Hematopoietic multipotent progenitor cell treated with erythropoietin and hydrocortisone succinate and interleukin-3 and kit ligand, for 8 days (in vitro differentiated cells): ENCODE data around the gene WDR5.
A peak's percentile ranks its signal among the peaks of the same experiment; 100 is the strongest.

Experiments
- DNase-seq: peaks from one replicate; pipeline ENCODE4 v3.0.0-alpha.2; 2015

WDR5 gene

DNA sequence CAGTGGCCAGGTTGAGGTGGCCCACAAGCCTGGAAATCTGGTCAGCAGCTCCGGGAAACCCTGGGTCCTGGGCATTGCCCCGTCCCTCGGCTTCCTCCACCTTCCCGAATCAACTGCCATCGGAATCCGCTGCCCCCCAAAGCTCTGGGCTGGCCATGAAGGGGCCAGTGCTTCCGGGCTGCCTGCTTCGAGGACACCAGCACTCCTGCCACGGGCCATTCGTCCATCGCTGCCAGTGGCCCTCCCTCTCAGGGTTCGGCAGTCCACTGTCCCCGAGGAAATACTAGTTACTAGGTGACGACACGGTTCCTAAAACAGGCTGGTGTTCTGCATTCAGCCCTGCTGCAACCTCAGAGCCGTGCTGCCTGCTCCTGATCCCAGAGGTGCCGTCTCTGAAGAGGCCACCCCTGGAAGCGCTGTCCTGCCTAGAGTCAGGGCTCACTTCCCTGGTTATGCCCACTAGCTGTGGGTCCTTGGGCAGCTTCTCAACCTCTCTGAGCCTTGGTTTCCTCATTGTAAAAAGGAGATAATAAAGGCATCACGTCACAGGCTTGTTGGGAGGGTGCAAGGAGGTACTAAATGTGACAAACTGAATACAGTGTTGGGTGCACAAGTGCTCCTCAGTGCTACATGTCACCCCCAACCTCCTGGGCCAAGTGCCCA, 3.5 kb upstream of the WDR5 start:
- no peak for DNase-seq

DNA sequence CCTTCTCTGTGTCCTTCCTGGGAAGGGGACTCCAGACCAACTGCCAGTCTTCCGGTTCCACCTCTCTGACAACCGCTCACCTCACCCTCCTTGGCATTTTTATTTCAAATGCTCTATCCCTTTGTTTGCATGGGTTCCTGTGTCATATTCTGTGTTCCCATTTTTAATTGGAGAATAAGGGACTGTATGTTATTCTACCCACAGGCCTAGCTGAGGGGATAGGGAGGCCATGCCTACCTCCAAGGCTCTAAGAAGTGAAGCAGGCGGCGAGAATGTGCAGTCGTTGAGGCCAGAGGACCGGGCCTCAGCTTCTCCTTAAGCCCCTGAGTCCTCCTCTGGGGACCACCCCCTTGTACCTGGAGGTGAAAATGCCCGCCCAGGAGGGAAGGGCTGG, 936 bp upstream of the WDR5 start:
- DNase-seq = peak; percentile 57

DNA sequence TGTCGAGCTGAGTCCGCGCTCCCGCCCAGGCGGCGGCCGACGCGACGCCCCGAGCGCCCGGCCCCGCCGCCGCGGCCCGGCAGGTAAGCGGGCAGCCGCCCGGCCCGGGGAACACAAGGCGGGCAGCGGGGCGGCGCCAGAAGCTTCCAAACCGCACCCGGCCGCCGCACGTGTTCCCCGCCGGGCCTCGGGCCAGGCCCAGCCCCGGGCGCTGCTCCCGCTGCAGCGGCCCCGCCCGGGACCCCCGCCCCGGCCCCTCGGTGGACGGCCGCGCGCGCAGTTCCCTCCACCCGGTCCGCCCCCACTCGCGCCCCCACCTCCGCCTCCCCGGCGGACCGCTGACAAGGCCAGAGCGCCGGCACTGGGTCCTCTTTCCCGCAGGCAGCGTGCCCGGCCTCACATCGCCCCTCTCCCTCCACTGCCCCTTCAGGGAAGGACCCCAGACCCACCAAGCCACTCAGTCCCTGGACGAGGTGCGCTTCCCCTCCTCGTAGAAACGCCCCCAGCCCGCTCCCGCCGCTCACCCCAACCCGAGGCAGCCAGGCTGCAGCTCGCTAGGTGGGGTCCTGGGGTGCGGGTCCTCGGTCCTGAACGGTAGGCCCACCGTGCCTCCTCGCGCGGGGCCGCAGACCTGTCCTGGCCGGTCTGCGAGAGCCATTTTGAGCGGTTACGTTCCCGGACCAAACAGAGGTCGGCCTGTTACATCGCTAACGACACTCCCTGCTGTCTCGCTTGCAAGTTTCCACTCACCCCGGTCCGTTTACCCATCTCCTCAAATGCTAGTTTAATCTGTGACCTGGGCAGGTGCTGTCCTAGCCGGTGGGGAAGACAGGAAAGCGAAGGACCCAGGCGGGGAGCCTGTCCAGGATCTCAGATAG, 475 bp downstream of the WDR5 start:
- DNase-seq = peak; percentile 35

DNA sequence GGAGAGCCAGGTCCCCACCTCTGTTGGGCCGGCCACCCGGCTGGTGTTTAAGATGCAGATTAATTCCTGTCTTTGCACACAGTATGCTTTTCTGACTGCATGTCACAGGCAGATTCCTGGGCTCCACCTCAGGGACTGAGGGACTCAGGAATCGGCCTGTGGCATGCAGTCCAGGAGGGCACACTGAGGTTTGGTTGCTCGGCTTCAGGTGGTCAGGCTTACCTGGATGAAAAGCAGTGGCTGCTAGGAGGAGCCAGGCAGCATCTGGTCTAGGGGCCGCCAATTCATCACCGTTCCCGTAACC, 1.1 kb downstream of the WDR5 start:
- DNase-seq = no peak

DNA sequence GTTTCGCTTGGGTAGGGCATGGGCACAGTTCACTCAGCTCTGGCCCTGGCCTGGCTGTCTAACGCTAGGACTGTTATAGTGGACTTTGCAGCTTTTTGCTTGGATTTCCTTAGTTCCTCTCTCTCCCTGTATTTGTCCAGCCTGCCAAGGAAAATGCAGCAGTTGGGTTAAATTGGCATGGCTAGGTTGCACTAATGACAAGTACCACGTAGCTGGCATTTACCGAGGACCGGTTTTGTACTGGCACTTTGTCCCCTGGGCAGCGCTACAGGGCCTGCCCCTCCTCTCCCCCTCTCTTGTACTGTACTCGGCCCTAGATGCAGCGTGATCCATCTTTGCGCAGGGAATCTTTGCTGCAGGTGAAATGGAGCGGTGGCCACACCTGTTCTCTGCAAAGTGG, 2.4 kb downstream of the WDR5 start:
- DNase-seq = no peak

DNA sequence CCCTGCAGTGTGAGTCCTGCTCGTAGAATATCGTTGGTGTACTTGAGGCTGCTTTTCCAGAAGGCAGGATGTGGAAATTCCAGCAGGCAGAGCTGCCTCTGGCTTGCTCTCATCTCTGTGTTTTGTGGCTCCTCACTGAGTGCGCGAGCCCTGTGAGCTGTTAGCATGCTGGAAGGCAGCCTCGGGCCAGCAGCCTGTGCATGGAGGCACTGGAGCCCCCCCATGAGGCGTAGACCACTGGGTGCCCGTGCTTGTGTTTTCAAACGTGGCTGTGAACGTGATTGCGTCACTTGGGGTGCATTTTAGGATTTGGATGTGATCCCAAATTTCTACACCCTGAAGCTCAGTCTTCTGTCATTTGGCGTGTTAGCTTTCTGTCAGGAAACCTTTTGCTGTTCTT, 3.2 kb downstream of the WDR5 start:
- no peak for DNase-seq

DNA sequence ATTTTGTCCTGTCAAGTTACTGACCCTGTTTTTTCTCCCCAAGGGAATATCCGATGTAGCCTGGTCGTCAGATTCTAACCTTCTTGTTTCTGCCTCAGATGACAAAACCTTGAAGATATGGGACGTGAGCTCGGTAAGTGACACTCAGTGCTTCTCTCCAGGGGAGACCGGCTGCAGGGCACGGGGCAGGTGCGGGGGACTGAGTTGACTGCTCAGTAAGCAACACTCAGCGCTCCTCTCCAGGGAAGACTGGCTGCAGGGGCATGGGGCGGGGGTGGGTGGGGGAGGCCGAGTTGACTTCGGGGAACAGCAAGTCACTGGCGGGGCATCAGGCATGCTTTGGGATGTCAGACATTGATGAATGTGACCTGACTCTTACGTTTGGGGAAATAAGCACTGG, 6.0 kb downstream of the WDR5 start:
- no peak for DNase-seq

DNA sequence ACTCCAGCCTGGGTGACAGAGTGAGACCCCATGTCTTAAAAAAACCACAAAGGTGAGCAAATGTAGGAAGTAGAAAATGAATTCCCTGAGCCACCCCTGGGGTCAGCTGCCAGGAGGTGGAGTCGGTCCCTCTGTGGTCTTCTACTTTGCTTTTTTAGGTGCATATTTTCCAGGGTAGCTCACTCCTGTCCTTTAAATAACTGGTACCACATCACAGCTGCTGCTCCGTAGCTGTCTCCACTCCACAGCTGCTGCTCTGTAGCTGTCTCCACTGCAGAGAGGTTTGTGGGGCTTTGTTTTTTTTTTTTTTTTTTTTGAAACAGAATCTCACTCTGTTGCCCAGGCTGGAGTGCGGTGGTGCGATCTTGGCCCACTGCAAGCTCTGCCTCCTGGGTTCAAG, 8.9 kb downstream of the WDR5 start:
- no peak for DNase-seq

DNA sequence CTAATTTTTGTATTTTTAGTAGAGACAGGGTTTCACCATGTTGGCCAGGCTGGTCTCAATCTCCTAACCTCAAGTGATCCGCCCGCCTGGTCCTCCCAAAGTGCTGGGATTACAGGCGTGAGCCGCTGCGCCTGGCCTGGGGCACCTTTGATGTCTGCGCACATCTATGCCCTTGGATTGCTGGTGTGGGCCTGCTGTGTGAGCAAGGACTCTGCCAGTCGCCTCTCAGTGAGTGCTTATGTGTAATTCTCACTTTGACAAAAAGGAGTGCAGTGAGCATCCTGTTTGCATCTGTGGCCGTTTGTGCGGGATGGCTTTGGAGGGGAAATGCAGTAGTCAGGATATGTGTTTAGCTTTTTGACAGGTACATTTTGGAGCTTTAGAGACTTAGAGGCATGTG, 9.4 kb downstream of the WDR5 start:
- no peak for DNase-seq

DNA sequence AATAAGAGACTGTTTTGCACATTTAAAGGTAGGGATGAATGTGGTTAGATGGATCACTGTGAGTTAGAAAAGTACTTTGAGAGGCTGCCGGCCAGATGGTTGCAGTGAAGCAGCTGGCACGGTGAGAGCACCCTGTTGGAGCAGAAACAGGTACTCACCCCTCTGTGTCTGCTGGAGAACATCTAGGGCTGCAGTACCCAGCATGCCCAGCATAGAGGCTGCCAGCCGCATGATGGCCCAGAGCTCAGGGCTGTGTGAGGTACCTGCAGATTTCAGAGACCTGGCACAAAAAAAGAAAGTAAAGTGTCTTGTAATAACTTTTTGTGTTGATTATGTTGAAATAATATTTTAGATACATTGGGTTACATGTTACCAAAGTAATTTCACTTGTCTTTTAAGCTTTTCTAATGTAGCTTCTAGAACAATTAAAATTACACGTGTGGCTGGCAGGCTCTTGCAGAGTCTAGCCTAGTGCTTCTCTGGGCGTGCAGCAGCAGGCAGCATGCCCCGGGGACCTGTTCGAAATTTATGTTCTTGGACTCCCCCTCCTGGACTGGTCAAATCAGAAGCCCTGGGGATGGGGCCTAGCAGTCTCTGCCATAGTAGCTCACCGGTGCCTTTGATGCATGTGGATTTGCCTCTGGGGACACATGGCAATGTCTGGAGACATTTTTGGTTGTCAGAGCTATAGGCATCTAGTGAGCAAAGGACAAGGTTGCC, 11.1 kb downstream of the WDR5 start:
- DNase-seq = no peak

DNA sequence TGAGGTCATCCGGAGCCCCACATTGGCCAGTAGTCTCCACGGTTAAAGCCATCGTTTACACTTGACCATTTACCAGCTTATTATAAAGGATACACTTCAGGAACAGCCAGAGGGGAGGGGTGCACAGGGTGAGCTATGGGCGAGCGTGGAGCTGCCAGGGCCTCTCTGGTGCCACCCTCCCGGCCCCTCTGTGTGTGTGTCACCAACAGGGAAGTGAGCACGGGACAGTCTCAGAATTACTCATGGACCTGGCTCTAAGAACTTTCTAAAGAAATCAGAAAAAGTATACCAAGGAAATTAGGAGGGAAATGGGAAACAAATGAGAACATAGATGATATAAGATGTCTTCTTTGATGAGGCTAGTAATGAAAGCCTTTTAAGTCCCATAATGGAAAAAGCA, 13.5 kb downstream of the WDR5 start:
- DNase-seq = no peak

DNA sequence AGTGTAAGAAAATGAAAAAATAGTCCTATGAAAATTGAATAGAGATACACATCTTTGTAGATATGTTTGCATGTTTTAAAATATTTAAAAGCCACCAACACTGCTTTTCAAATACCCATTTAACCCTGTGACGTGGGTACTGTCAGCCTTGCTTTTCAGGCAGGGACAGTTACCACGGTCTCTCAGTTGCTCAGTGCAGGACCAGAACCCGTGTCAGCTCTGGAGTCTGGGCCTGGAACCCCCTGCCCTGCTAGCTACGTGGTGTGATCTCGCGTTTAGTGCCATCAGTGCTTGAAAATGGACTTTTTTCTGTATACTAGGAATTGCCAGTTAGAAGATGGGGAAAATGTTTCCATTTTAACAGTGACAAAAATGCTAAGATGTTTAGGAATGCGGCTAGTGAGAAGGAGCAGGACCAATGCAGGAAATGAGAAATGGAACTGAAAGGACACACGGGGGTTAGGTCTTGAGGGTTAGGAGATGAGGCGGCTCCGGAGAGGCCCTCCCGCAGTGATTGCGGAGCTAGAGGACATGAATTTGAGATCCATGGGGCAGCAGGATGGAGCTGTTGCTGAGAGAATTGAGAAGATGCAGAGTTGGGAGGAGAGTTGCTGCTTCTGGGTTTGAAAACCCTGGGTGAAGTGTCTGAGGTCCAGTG, 14.8 kb downstream of the WDR5 start:
- DNase-seq = no peak

DNA sequence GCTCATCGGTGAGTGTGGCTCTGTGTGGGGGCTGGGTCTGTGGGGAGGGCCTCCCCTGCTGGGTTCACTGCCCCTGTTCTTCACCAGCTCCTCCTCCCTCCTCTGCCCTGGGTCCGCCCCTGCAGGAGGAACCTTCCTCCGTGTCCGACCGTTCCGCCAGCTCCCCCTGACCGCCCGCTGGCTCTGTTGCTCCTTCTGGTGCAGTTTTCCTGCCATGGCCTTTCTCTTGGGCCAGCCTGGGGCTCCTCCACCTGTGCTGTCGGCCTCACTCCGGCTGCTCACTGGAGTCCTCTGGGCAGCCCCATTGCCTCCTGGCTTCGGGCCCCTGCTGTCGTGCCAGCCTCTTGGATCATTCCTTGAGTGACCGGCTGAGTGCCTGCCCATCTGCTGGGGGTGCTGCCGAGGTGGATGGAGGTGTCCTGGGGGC, 16.2 kb downstream of the WDR5 start:
- DNase-seq = no peak

DNA sequence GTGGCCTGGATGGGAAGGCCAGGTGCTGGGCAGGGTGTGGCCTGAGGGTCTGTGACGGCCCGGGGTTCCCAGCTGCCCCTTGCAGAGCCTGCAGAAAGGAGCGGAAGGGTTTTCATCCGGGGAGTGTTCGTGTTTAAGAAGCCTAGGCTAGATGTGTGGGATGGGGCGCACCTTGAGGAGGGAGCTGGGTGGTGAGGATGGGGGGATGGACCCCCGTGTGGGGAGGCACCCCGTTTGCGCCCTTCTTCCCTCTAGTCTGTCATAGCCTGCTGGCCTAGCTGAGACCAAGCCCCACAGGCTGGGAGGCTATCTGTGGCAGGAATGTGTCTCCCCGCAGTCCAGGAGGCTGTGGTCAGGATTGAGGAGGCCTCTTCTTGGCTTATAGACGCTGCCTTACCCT, 16.6 kb downstream of the WDR5 start:
- DNase-seq = no peak

DNA sequence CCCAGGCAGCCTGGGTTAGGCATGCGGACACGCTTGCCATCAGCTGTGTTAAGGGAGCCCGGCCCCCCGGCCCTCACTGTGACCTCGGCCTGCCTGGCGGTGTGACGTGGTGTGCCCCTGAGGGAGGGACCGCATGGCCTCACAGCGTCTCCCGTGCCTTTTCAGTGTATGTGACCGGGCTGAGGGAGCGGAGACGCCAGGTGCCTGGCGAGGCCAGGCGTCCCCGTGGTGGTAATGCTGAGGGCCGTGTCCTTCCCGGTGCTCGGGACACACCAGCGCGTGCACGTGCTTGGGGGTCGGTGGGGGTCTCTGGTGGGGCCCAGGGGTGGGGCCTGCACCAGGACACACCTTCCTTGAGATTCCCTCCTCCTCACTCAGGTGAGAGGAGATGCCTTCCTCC, 17.6 kb downstream of the WDR5 start:
- no peak for DNase-seq

DNA sequence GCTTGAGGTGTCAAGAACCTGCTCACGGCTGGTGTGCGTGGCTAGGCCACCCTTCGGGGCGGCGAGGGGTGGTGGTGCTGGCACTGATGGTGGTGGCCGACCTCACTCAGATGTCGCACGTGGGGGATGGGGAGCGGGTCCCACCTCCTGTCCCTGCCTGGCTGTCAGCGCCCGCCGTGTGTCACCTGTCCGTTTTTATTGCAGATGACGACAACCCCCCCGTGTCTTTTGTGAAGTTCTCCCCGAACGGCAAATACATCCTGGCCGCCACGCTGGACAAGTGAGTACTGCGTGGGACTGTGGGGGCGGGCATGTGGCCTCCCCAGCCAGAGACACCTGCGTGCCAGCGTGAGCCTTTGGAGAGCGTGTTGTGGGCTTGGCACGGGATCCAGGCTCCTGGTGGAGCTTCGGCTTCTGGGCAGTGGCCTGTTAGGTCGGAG, 18.4 kb downstream of the WDR5 start:
- no peak for DNase-seq

DNA sequence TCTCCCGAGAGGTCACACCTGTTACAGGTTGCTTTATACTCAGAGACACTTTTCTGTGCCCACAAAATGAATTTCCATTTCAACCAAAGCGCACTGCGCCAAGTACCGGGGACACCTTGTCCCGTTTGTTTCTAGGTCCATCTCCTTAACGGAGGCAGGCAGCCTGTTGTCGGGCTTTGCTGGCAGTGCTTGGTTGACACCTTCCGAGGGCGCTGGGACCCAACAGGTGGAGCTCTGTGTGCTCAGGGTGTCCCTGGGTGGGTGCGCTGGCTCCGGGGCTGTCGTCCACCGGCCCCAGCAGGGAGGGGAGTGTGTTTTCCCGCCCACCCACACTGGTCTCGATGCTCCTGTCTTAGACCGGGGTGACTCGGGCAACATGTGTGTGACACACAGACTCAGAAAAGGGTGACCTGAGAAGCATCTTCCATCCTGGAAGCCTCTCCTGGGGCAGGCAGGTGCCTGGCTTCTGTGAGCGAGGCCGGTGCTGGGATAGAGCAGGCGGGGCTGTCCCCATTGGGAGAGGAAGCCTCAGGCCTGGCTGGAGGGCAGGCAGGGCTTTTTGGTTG, 20.0 kb downstream of the WDR5 start:
- no peak for DNase-seq

DNA sequence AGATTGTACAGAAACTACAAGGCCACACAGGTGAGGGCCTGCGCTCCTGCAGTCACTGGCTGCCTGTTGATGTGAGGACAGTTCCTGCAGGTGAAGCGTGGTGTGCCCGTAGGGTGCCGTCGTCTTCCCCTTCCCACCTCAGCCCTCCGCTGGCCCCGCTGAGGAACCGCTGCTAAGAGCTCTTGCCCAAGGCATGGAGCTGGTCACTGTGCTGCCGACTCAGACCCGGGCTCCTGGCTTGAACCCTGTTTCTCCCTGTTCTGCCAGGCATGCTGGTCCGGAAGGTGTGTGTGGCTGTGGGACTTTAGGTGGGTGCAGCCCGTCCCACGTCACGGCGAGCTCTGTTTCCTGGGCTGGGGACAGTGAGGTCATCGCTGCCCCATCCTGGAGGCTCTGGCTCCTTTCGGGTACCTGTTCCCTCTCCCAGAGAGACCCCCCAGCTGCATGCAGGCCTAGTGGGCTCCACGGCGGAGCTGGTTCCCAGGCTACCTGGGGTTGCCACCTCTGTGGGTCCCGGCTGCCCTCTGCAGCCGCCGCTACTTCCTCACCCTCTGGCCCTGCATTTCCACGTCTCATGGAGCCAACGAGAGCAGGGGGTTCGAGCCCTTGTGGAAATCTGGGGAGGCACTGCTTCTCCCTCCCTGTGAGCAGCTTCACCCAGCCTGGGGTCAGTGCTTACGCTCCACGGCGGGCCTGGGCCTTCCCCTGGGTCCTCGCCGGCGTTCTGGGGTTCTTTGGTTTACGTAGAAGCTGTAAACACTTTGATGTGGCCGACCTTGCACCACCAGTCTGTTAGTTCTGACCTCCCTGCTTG, 20.9 kb downstream of the WDR5 start:
- DNase-seq = no peak

DNA sequence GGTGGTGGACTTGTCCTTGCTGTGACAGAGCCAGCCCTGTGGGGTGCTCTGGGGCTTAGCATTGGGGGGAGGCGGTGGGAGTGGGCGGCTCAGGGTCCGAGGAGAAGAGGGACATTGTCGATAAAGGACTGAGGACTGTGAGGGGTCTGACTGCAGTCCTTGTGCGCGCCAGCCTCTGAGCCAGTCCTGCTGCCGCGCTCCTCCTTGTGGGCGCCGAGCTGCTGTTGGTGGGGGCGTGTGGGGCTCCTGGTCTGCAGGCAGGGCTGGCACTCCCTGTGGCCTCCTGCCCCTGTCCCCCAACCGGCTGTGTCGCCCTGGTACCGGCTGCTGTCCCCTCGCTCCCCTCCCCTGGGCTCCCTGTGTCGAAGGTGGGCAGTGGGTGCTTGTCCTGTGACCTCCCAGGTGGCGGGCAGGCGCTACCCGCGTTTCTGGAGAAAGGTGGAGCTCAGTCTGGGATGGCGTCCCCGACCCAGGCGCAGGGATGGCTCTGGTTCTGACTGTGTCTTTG, 21.6 kb downstream of the WDR5 start:
- DNase-seq = no peak

DNA sequence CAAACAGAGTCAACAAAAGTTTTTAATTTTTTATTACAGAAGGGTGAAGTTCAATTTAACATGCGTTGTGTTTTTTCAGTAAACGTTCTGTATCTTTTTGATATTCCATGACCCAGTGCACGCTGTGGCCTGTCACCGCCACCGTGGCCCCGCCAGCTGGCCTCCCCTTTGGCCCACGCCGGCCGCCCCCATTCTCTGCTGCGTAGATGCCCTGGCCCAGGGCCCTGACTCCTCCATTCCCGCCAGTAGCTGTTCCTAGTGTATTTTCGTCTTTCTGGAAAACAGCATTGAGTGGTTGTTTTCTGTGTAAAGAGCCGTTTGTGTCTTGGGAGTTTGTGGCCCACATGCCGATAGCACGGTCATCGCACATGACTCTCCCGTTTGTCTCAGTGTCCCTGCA, 22.4 kb downstream of the WDR5 start:
- DNase-seq = no peak

DNA sequence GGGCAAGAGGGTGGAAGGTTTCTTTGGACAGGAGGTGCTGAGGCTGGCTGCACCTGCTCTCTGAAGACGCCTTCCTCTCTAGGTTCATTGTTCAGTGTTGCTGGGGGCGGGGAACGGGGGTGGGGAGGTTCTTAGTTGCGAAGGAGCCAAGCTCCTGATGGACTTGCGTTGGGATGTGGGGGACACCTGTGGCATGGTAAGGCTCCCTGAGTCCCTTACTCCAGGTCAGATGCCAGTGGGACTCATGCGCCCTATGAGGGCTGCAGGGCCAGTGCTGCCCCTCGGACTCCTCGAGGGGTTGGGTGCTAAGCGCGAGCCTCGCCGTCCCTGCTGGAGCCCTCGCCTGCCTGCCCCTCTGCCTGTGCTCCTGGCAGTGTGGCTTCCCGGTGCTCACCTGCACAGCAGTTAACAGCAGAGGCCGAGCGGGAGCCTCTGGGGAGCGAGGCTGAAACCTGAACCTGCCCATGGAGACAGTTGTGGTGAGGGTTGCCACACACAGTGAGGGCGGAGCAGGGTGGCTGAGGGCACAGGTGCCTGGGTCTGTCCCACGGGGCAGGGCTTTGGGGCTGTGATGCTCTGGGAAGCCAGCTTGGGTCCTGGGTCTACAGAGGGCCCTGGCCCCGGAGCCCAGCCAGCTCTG, 23.0 kb downstream of the WDR5 start:
- DNase-seq = no peak
